Stimulated activated naive CD8-positive, alpha-beta T cell treated with anti-CD3 and anti-CD28 coated beads, Interleukin-15, amount 100 ng/mL, for 72 hours (primary cell): Measurements from ENCODE around the gene REV3L.
"Not testable (repeated sequence)": the region's sequence is repeated elsewhere in the genome, so short reads cannot be mapped to it uniquely, and the experiment has no call there.

Experiments used
- ATAC-seq: fragments of 150-1000 bp; cut with Tn5 transposase; 2 replicates; pipeline ENCODE4 v1.10.0; 2021; ENCODE audit warnings: mild to moderate bottlenecking, moderate library complexity
- DNase-seq, 2 donors: peaks; one replicate each; pipeline ENCODE4 v3.0.0; 2021 to 2022
- H3K27ac Mint-ChIP-seq, 2 donors: one replicate each; pipeline ENCODE4 v1.8.0; 2022; ENCODE audit warnings: mild to moderate bottlenecking in 2 of 2, mixed read lengths in 2 of 2, moderate library complexity in 2 of 2
- H3K27me3 Mint-ChIP-seq: one replicate; pipeline ENCODE4 v1.8.0; 2022; ENCODE audit warnings: mixed read lengths
- H3K4me1 Mint-ChIP-seq: one replicate; pipeline ENCODE4 v1.8.0; 2022; ENCODE audit warnings: mild to moderate bottlenecking, mixed read lengths
- H3K4me3 Mint-ChIP-seq, 2 donors: one replicate each; pipeline ENCODE4 v1.8.0; 2022; ENCODE audit warnings: mild to moderate bottlenecking in 2 of 2, mixed read lengths in 2 of 2, moderate library complexity in 1 of 2
- H3K9me3 Mint-ChIP-seq, 2 donors: one replicate each; pipeline ENCODE4 v1.8.0; 2022; ENCODE audit warnings: mixed read lengths in 2 of 2

The REV3L gene

GRCh38 chr6:111300938-111301800 lies 181.8 kb downstream of the REV3L start:
- H3K4me1 Mint-ChIP-seq, result peaks cover 20% of the 10 kb centered on the region
- not testable (repeated sequence) for ATAC-seq, H3K27me3 Mint-ChIP-seq, H3K27ac Mint-ChIP-seq, DNase-seq, H3K9me3 Mint-ChIP-seq, H3K4me3 Mint-ChIP-seq

GRCh38 chr6:111297776-111298175 lies 185.2 kb downstream of the REV3L start:
- no peak overlapping the region for H3K27ac Mint-ChIP-seq
- H3K27me3 Mint-ChIP-seq, result no peaks in the 10 kb centered on the region
- H3K4me3 Mint-ChIP-seq, result no peak overlapping the region
- peaks cover 0 to 7% of the 10 kb centered on the region in 2 donors for H3K9me3 Mint-ChIP-seq
- no peak for ATAC-seq
- peaks cover 29% of the 10 kb centered on the region for H3K4me1 Mint-ChIP-seq
- no peak for DNase-seq

- ATAC-seq (no peak), DNase-seq (no peak)
- Mint-ChIP-seq H3K9me3 (no peaks in the 10 kb centered on the region), H3K27ac (no peak overlapping the region), H3K4me1 (peaks cover 30% of the 10 kb centered on the region), H3K4me3 (no peak overlapping the region), H3K27me3 (no peaks in the 10 kb centered on the region)
These were observed 188.5 kb downstream of the REV3L start for GRCh38 chr6:111294374-111294967.

GRCh38 chr6:111291336-111292259 lies 191.4 kb downstream of the REV3L start:
- no peaks in the 10 kb centered on the region for H3K9me3 Mint-ChIP-seq

GRCh38 chr6:111290689-111291335 lies 192.2 kb downstream of the REV3L start:
- not testable (repeated sequence) for H3K27me3 Mint-ChIP-seq, H3K9me3 Mint-ChIP-seq, H3K27ac Mint-ChIP-seq
- peaks cover 36% of the 10 kb centered on the region for H3K4me1 Mint-ChIP-seq
- H3K4me3 Mint-ChIP-seq, result peak overlapping the region in 1 of 2 donors; percentile 40
- DNase-seq (peak; percentile 25 to 40), ATAC-seq (peak; percentile 96)

More at GRCh38 chr6:111291336-111292259, 191.4 kb downstream of the REV3L start:
- peak; percentile 33 for ATAC-seq
- H3K27ac Mint-ChIP-seq, result peak overlapping the region in 1 of 2 donors; percentile 48
- DNase-seq, result no peak
- H3K4me1 Mint-ChIP-seq, result peaks cover 36% of the 10 kb centered on the region
- no peaks in the 10 kb centered on the region for H3K27me3 Mint-ChIP-seq
- H3K4me3 Mint-ChIP-seq, result no peak overlapping the region

- H3K4me1 Mint-ChIP-seq, ATAC-seq, H3K4me3 Mint-ChIP-seq, H3K9me3 Mint-ChIP-seq, H3K27me3 Mint-ChIP-seq, H3K27ac Mint-ChIP-seq, DNase-seq: not testable (repeated sequence)
These were observed 198.7 kb downstream of the REV3L start for GRCh38 chr6:111284356-111284755.

- H3K27ac Mint-ChIP-seq, result no peak overlapping the region
- ATAC-seq, result no peak
- no peaks in the 10 kb centered on the region for H3K4me1 Mint-ChIP-seq
- no peak for DNase-seq
- no peaks in the 10 kb centered on the region for H3K9me3 Mint-ChIP-seq
- H3K27me3 Mint-ChIP-seq, result no peaks in the 10 kb centered on the region
- no peak overlapping the region for H3K4me3 Mint-ChIP-seq
These were observed 199.3 kb downstream of the REV3L start for GRCh38 chr6:111283707-111284106.

- no peak for DNase-seq
- Mint-ChIP-seq H3K27me3 (no peaks in the 10 kb centered on the region), H3K27ac (no peak overlapping the region), H3K4me1 (no peaks in the 10 kb centered on the region), H3K4me3 (no peak overlapping the region), H3K9me3 (peaks cover 0 to 8% of the 10 kb centered on the region in 2 donors)
- ATAC-seq, result no peak
These were observed 200.5 kb downstream of the REV3L start for GRCh38 chr6:111282515-111282914.

- no peak overlapping the region for H3K27ac Mint-ChIP-seq
- no peak overlapping the region for H3K4me3 Mint-ChIP-seq
- no peaks in the 10 kb centered on the region for H3K27me3 Mint-ChIP-seq
- H3K4me1 Mint-ChIP-seq, result no peaks in the 10 kb centered on the region
- ATAC-seq (no peak), DNase-seq (no peak)
- H3K9me3 Mint-ChIP-seq, result peaks cover 13% of the 10 kb centered on the region in 2 donors
These were observed 202.5 kb downstream of the REV3L start for GRCh38 chr6:111280445-111280955.

- no peaks in the 10 kb centered on the region for H3K27me3 Mint-ChIP-seq
- DNase-seq (no peak), ATAC-seq (no peak)
- H3K4me1 Mint-ChIP-seq, result peaks cover 9% of the 10 kb centered on the region
- H3K4me3 Mint-ChIP-seq, result no peak overlapping the region
- H3K27ac Mint-ChIP-seq, result no peak overlapping the region
- H3K9me3 Mint-ChIP-seq, result peaks cover 20 to 29% of the 10 kb centered on the region in 2 donors
These were observed 204.3 kb downstream of the REV3L start for GRCh38 chr6:111278731-111279130.

GRCh38 chr6:111277819-111278218 lies 205.2 kb downstream of the REV3L start:
- DNase-seq, result no peak
- Mint-ChIP-seq H3K27me3 (no peaks in the 10 kb centered on the region), H3K9me3 (peaks cover 25 to 34% of the 10 kb centered on the region in 2 donors), H3K27ac (no peak overlapping the region), H3K4me3 (no peak overlapping the region), H3K4me1 (peaks cover 9% of the 10 kb centered on the region)
- no peak for ATAC-seq

GRCh38 chr6:111276736-111277135 lies 206.3 kb downstream of the REV3L start:
- no peak for DNase-seq
- Mint-ChIP-seq H3K27ac (no peak overlapping the region), H3K4me3 (no peak overlapping the region), H3K4me1 (peaks cover 9% of the 10 kb centered on the region), H3K9me3 (peaks cover 25 to 34% of the 10 kb centered on the region in 2 donors), H3K27me3 (no peaks in the 10 kb centered on the region)
- ATAC-seq, result no peak

GRCh38 chr6:111276335-111276734 lies 206.7 kb downstream of the REV3L start:
- Mint-ChIP-seq H3K27ac (no peak overlapping the region), H3K4me3 (no peak overlapping the region), H3K9me3 (peaks cover 25 to 34% of the 10 kb centered on the region in 2 donors), H3K4me1 (peaks cover 9% of the 10 kb centered on the region), H3K27me3 (no peaks in the 10 kb centered on the region)
- ATAC-seq (no peak), DNase-seq (no peak)

- Mint-ChIP-seq H3K27me3 (no peaks in the 10 kb centered on the region), H3K9me3 (peaks cover 25 to 34% of the 10 kb centered on the region in 2 donors), H3K4me3 (no peak overlapping the region), H3K4me1 (peaks cover 9% of the 10 kb centered on the region), H3K27ac (no peak overlapping the region)
- DNase-seq (no peak), ATAC-seq (no peak)
These were observed 208.3 kb downstream of the REV3L start for GRCh38 chr6:111274593-111275217.
